GM18517 (cell line): Measurements from ENCODE around the gene PCDHB7.
"Not testable (repeated sequence)": the region's sequence is repeated elsewhere in the genome, so short reads cannot be mapped to it uniquely, and the experiment has no call there.

ENCODE experiments used
- ATAC-seq: cut with Tn5 transposase; IDR thresholded peaks from one replicate; pipeline ENCODE4 v1.9.1; 2021; ENCODE audit warnings: mild to moderate bottlenecking, moderate library complexity; ENCODE audit not compliant: unreplicated experiment

The PCDHB7 gene

GRCh38 chr5:141172381-141173204 lies at the start of gene PCDHB7:
Gene PCDHB7 (plus strand): TSS chr5:141172644. CDS start chr5:141172836, 192 bp downstream.
- ATAC-seq, result no peak

- ATAC-seq, result not testable (repeated sequence)
Measured at GRCh38 chr5:141123396-141124135, 48.9 kb upstream of the PCDHB7 start.

DNA sequence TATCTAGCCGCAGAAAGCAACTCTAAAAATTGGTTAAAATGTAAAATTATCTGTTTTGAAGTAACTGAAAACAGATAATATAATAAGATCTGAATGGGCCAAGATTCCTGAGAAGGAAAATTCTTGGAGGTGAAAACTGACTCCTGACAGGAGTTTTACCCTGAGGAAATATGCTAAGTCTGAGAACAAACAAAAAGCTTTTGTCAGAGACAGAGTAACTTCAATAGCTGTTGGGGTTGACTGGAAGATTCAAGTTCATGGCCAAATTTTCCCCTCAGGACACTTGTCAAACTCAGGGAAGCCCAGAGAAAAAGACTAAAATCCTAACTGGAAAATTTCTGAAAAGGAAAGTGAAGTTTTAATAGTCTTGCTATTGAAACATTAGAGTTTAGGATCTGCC lies 45.1 kb upstream of the PCDHB7 start:
- no peak for ATAC-seq

DNA sequence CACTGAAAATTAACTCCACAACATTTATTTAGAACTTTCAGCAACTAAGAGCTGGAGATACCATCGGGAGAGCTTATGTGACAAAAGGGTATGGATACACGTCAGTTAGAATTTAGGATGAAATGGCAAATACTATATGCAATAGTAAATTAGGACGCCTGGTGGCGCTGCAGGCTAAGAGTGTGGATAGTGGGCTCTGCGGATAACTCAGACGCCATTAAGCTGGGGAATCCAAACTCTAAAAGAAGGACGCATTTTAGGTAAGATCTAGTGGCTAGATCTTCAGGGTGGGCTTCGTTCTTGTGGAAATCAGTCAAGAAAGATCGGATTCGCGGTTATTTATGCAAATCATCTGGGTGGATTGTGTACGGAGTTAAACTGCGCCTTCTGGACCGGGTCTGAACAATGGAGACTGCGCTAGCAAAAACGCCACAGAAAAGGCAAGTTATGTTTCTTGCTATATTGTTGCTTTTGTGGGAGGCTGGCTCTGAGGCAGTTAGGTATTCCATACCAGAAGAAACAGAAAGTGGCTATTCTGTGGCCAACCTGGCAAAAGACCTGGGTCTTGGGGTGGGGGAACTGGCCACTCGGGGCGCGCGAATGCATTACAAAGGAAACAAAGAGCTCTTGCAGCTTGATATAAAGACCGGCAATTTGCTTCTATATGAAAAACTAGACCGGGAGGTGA lies 37.3 kb upstream of the PCDHB7 start, which contains the start of gene PCDHB5:
Gene PCDHB5, plus strand, starts transcription at position 177 of the 688 bp plus-strand sequence. Its CDS starts 229 bp downstream, at position 406.
- no peak for ATAC-seq

DNA sequence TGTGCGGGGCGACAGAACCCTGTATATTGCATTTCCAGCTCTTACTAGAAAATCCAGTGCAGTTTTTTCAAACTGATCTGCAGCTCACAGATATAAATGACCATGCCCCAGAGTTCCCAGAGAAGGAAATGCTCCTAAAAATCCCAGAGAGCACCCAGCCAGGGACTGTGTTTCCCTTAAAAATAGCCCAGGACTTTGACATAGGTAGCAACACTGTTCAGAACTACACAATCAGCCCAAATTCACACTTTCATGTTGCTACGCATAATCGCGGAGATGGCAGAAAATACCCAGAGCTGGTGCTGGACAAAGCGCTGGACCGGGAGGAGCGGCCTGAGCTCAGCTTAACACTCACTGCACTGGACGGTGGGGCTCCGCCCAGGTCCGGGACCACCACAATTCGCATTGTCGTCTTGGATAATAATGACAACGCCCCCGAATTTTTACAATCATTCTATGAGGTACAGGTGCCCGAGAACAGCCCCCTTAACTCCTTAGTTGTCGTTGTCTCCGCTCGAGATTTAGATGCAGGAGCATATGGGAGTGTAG lies 36.7 kb upstream of the PCDHB7 start:
- no peak for ATAC-seq

GRCh38 chr5:141137346-141137745 lies 35.1 kb upstream of the PCDHB7 start:
- ATAC-seq, result not testable (repeated sequence)

- no peak for ATAC-seq
Measured at GRCh38 chr5:141149812-141150211, 22.6 kb upstream of the PCDHB7 start, which contains the start of gene PCDHB6. Gene PCDHB6 (plus strand): TSS chr5:141150057. CDS start chr5:141150258, 201 bp downstream.

DNA sequence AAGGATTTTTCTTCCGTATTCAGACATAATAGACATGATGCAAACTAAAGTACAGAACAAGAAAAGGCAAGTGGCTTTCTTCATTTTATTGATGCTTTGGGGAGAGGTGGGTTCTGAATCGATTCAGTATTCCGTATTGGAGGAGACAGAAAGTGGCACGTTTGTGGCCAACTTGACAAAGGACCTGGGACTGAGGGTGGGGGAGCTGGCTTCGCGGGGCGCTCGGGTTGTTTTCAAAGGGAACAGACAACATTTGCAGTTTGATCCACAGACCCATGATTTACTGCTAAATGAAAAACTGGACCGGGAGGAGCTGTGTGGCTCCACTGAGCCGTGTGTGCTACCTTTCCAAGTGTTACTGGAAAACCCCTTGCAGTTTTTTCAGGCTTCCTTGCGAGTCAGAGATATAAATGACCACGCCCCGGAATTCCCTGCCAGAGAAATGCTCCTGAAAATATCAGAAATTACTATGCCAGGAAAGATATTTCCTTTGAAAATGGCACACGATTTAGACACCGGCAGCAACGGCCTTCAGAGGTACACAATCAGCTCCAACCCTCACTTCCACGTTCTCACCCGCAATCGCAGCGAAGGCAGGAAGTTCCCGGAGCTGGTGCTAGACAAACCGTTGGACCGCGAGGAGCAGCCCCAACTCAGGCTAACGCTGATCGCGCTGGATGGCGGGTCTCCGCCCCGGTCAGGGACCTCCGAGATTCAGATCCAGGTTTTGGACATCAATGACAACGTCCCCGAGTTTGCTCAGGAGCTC lies 22.0 kb upstream of the PCDHB7 start:
- no peak for ATAC-seq

DNA sequence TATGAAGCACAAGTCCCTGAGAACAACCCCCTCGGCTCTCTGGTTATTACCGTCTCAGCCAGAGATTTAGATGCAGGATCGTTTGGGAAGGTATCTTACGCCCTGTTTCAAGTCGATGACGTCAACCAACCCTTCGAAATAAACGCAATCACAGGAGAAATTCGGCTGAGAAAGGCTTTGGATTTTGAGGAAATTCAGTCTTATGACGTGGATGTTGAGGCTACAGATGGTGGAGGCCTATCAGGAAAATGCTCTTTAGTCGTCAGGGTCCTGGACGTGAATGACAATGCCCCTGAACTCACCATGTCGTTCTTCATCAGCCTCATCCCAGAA lies 21.5 kb upstream of the PCDHB7 start:
- no peak for ATAC-seq

GRCh38 chr5:141151632-141152031 lies 20.8 kb upstream of the PCDHB7 start:
- not testable (repeated sequence) for ATAC-seq

GRCh38 chr5:141152096-141152495 lies 20.3 kb upstream of the PCDHB7 start:
- not testable (repeated sequence) for ATAC-seq

- ATAC-seq, result no peak
Measured at GRCh38 chr5:141155540-141156374, 16.7 kb upstream of the PCDHB7 start.

GRCh38 chr5:141157356-141157755 lies 15.1 kb upstream of the PCDHB7 start:
- ATAC-seq, result not testable (repeated sequence)

GRCh38 chr5:141157901-141158300 lies 14.5 kb upstream of the PCDHB7 start:
- ATAC-seq, result not testable (repeated sequence)

GRCh38 chr5:141174291-141175104 lies 2.1 kb downstream of the PCDHB7 start:
- not testable (repeated sequence) for ATAC-seq

DNA sequence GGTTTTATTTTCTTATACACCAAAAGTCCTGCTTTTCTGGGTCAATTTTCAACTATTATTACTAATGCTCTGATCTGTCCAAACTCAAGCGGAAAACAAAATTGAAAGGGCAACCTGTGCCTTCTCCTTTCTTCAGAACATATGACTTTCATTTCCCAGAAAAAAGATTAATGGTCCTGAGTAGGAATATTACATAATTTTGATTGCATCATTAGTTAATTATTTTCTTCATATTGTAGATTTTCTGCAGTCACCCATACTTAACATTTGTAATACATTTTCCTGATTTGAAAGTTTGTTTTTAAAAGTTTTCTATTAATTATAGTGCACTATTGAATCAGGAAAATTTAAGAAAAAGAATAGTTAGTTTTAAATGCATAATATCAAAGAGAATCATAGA lies 3.5 kb downstream of the PCDHB7 start:
- ATAC-seq, result no peak

DNA sequence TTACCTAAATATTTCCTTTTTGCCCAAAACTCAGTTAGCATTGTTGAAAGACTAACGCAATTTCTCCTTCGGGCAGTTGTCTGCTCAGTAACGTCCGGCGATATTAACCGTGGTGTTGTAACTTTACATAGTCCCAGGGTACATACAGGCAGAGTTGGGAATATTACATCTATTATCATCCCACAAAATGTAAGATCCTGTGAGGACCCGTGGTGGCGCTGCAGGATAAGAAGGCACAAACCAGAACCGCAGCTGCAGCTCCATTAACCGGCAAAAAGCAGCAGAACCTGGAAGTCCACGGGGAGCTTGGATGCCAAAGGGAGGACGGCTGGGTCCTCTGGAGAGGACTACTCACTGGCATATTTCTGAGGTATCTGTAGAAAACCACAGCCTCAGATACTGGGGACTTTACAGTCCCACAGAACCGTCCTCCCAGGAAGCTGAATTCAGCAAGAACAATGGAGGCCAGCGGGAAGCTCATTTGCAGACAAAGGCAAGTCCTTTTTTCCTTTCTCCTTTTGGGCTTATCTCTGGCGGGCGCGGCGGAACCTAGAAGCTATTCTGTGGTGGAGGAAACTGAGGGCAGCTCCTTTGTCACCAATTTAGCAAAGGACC lies 5.2 kb downstream of the PCDHB7 start, which contains the start of gene PCDHB8:
Gene PCDHB8, plus strand, starts transcription at position 214 of the 615 bp plus-strand sequence. Its CDS starts 245 bp downstream, at position 459.
- not testable (repeated sequence) for ATAC-seq

- not testable (repeated sequence) for ATAC-seq
Measured at GRCh38 chr5:141179371-141179770, 6.9 kb downstream of the PCDHB7 start.
